Activated CD8-positive, alpha-beta T cell treated with anti-CD3 and anti-CD28 coated beads for 36 hours (primary cell): ENCODE results near the gene RPIA. TPM values are rescaled to one million over a fixed set of nuclear protein-coding genes. Genes with fewer than 3 reads are reported as not detected.

Experiments
- ATAC-seq: fragments of 200-7000 bp; cut with Tn5 transposase; one replicate; pipeline ENCODE4 v1.10.0; 2021; ENCODE audit warnings: mild to moderate bottlenecking, moderate library complexity
- CTCF ChIA-PET: fragments of 350-600 bp; sonication (Branson Sonifier 250); formaldehyde crosslinking; loops from one replicate; lab custom pipeline; 2021; ENCODE audit warnings: antibody characterized with exemption; lab: Charles Lee
- POLR2A ChIA-PET: fragments of 350-600 bp; sonication (Branson Sonifier 250); formaldehyde crosslinking; loops from one replicate; lab custom pipeline; 2021; ENCODE audit warnings: antibody characterized with exemption; lab: Charles Lee
- DNase-seq: peaks from one replicate; pipeline ENCODE4 v3.0.0-alpha.2; 2020
- H3K27ac Mint-ChIP-seq: one replicate; pipeline ENCODE4 v1.8.0; 2021; ENCODE audit warnings: mild to moderate bottlenecking, mixed read lengths
- H3K27me3 Mint-ChIP-seq: one replicate; pipeline ENCODE4 v1.8.0; 2021; ENCODE audit warnings: mixed read lengths
- H3K36me3 Mint-ChIP-seq: one replicate; pipeline ENCODE4 v1.8.0; 2021; ENCODE audit warnings: low read depth, mixed read lengths
- H3K4me1 Mint-ChIP-seq: one replicate; pipeline ENCODE4 v1.8.0; 2021; ENCODE audit warnings: low read depth, mixed read lengths
- H3K4me3 Mint-ChIP-seq: one replicate; pipeline ENCODE4 v1.8.0; 2021; ENCODE audit warnings: mild to moderate bottlenecking, moderate library complexity, mixed read lengths
- H3K9me3 Mint-ChIP-seq: one replicate; pipeline ENCODE4 v1.8.0; 2021; ENCODE audit warnings: mixed read lengths
- CTCF ChIP-seq: fragments of 200-600 bp; IDR thresholded peaks from one replicate; pipeline ENCODE4 v1.8.0; 2022; ENCODE audit warnings: antibody characterized with exemption, mild to moderate bottlenecking
- intact Hi-C: fragments of 100-400 bp; cut with micrococcal nuclease; formaldehyde crosslinking; loops from one replicate; pipeline ENCODE4 v1.10.0; 2022
- total RNA-seq, 2 experiments: library from RNA; stranded (reverse); gene quantifications; one replicate each; pipeline ENCODE4 v1.2.3, GENCODE V29; 2021

Gene RPIA
- total RNA-seq, 2 experiments from 2014 or later, result 79.4 to 81.0 TPM

GRCh38 chr2:88697370-88698026 is 6.0 kb downstream of the RPIA start:
- POLR2A ChIA-PET, result no interaction called here
- H3K4me3 Mint-ChIP-seq, result peak overlapping the region; percentile 7
- H3K4me1 Mint-ChIP-seq, result peaks cover 48% of the 10 kb centered on the region
- TF ChIP-seq CTCF, result no peak
- H3K36me3 Mint-ChIP-seq, result peaks cover 41% of the 10 kb centered on the region
- H3K9me3 Mint-ChIP-seq, result no peaks in the 10 kb centered on the region
- no peak for ATAC-seq
- DNase-seq, result no peak
- H3K27me3 Mint-ChIP-seq, result no peaks in the 10 kb centered on the region
- intact Hi-C loops, result no loop called here
- H3K27ac Mint-ChIP-seq, result peak overlapping the region; percentile 72
- CTCF ChIA-PET, result interaction anchor here (1.1 kb wide), 1 partner anchor 89 kb away, joined by 3 read pairs; no protein-coding TSS in a partner anchor

- Mint-ChIP-seq H3K27ac (no peak overlapping the region), H3K36me3 (peaks cover 46% of the 10 kb centered on the region), H3K4me3 (no peak overlapping the region), H3K4me1 (peaks cover 43% of the 10 kb centered on the region), H3K27me3 (no peaks in the 10 kb centered on the region), H3K9me3 (no peaks in the 10 kb centered on the region)
- ChIA-PET POLR2A (no interaction called here), CTCF (no interaction called here)
- ATAC-seq (no peak), DNase-seq (no peak)
- no peak for TF ChIP-seq CTCF
- intact Hi-C loops, result no loop called here
These were observed 6.5 kb downstream of the RPIA start for GRCh38 chr2:88698027-88698413.

- no peak for ATAC-seq
- TF ChIP-seq CTCF, result no peak
- H3K27ac Mint-ChIP-seq, result no peak overlapping the region
- no peak overlapping the region for H3K4me3 Mint-ChIP-seq
- intact Hi-C loops, result no loop called here
- CTCF ChIA-PET, result interaction anchor here (1.4 kb wide), 1 partner anchor 12 kb away, joined by 3 read pairs; no protein-coding TSS in a partner anchor
- DNase-seq, result no peak
- POLR2A ChIA-PET, result no interaction called here
- H3K27me3 Mint-ChIP-seq, result no peaks in the 10 kb centered on the region
- H3K36me3 Mint-ChIP-seq, result peaks cover 52% of the 10 kb centered on the region
- peaks cover 37% of the 10 kb centered on the region for H3K4me1 Mint-ChIP-seq
- no peaks in the 10 kb centered on the region for H3K9me3 Mint-ChIP-seq
These were observed 7.2 kb downstream of the RPIA start for GRCh38 chr2:88698498-88699233.

GRCh38 chr2:88707003-88707402 is 15.5 kb downstream of the RPIA start:
- intact Hi-C loops, result no loop called here
- DNase-seq (no peak), ATAC-seq (no peak)
- Mint-ChIP-seq H3K27ac (no peak overlapping the region), H3K36me3 (peaks cover 57% of the 10 kb centered on the region), H3K4me1 (peaks cover 3% of the 10 kb centered on the region), H3K4me3 (no peak overlapping the region), H3K9me3 (peaks cover 10% of the 10 kb centered on the region), H3K27me3 (no peaks in the 10 kb centered on the region)
- ChIA-PET POLR2A (no interaction called here), CTCF (interaction anchor here (1.3 kb wide), 1 partner anchor 125 kb away, joined by 4 read pairs; no protein-coding TSS in a partner anchor)
- TF ChIP-seq CTCF, result no peak

- intact Hi-C loops, result no loop called here
- H3K27ac Mint-ChIP-seq, result no peak overlapping the region
- no peak overlapping the region for H3K4me3 Mint-ChIP-seq
- ChIA-PET CTCF (no interaction called here), POLR2A (no interaction called here)
- ATAC-seq (no peak), DNase-seq (no peak)
- H3K36me3 Mint-ChIP-seq, result peaks cover 52% of the 10 kb centered on the region
- TF ChIP-seq CTCF, result no peak
- peaks cover 7% of the 10 kb centered on the region for H3K9me3 Mint-ChIP-seq
- H3K4me1 Mint-ChIP-seq, result peaks cover 4% of the 10 kb centered on the region
- H3K27me3 Mint-ChIP-seq, result no peaks in the 10 kb centered on the region
These were observed 17.7 kb downstream of the RPIA start for GRCh38 chr2:88709181-88709631.
